Activated T-helper 1 cell treated with Interleukin-2 at 50 U/mL for 16 hours (primary cell): ENCODE measurements around the gene PTPRE.

Experiments
- DNase-seq: peaks from one replicate; pipeline ENCODE4 v3.0.0-alpha.2; 2020; ENCODE audit warnings: low read depth

Gene PTPRE

GRCh38 chr10:128046156-128046952, 139.5 kb downstream of the PTPRE start:
- no peak for DNase-seq

GRCh38 chr10:128046953-128047290, 140.0 kb downstream of the PTPRE start:
- no peak for DNase-seq

GRCh38 chr10:128047351-128047750, 140.4 kb downstream of the PTPRE start:
- peak; percentile 73 for DNase-seq

- no peak for DNase-seq
Observed at GRCh38 chr10:128047991-128048818, 141.3 kb downstream of the PTPRE start.

GRCh38 chr10:128048819-128049210, 141.9 kb downstream of the PTPRE start:
- DNase-seq, result no peak

- DNase-seq, result no peak
Observed at GRCh38 chr10:128049226-128050120, 142.6 kb downstream of the PTPRE start.

- DNase-seq, result no peak
Observed at GRCh38 chr10:128050121-128050516, 143.2 kb downstream of the PTPRE start.

GRCh38 chr10:128050936-128051335, 144.0 kb downstream of the PTPRE start:
- no peak for DNase-seq

GRCh38 chr10:128051548-128051947, 144.6 kb downstream of the PTPRE start:
- DNase-seq, result no peak

- no peak for DNase-seq
Observed at GRCh38 chr10:128052696-128053095, 145.8 kb downstream of the PTPRE start.

- DNase-seq, result no peak
Observed at GRCh38 chr10:128053356-128053755, 146.5 kb downstream of the PTPRE start.

GRCh38 chr10:128054163-128054970, 147.5 kb downstream of the PTPRE start:
- DNase-seq, result no peak

- no peak for DNase-seq
Observed at GRCh38 chr10:128055061-128055868, 148.4 kb downstream of the PTPRE start.

GRCh38 chr10:128056303-128057050, 149.6 kb downstream of the PTPRE start:
- DNase-seq, result no peak

GRCh38 chr10:128058106-128058749, 151.3 kb downstream of the PTPRE start:
- DNase-seq, result no peak

GRCh38 chr10:128058750-128059134, 151.8 kb downstream of the PTPRE start:
- DNase-seq, result no peak

GRCh38 chr10:128059266-128059981, 152.5 kb downstream of the PTPRE start:
- no peak for DNase-seq

- no peak for DNase-seq
Observed at GRCh38 chr10:128059982-128060293, 153.0 kb downstream of the PTPRE start.
